Endodermal cell (in vitro differentiated cells): ENCODE measurements around the gene TCF7L2. TPM values are rescaled to one million over a fixed set of nuclear protein-coding genes. Genes with fewer than 3 reads are reported as not detected.

Experiments used
- DNase-seq: peaks from one replicate; pipeline ENCODE4 v3.0.0-alpha.2; 2017
- H3K27ac ChIP-seq: 2 replicates; pipeline ENCODE4 v1.5.1; 2013; ENCODE audit warnings: mild to moderate bottlenecking, low read depth, low read length, moderate library complexity
- H3K27me3 ChIP-seq: 2 replicates; pipeline ENCODE4 v1.6.1; 2013; ENCODE audit warnings: mild to moderate bottlenecking, low read length, moderate library complexity; ENCODE audit not compliant: insufficient read depth, control insufficient read depth, poor library complexity, severe bottlenecking
- H3K36me3 ChIP-seq: 2 replicates; pipeline ENCODE4 v1.7.0; 2013; ENCODE audit warnings: mild to moderate bottlenecking, low read length, moderate library complexity; ENCODE audit not compliant: control insufficient read depth, insufficient read depth
- H3K4me1 ChIP-seq: one replicate; pipeline ENCODE4 v1.7.0; 2013; ENCODE audit warnings: low read length; ENCODE audit not compliant: control insufficient read depth, insufficient read depth
- H3K4me3 ChIP-seq: 2 replicates; pipeline ENCODE4 v1.5.1; 2013; ENCODE audit warnings: mild to moderate bottlenecking, low read length, moderate library complexity
- H3K9ac ChIP-seq: 2 replicates; pipeline ENCODE4 v1.6.1; 2013; ENCODE audit warnings: mild to moderate bottlenecking, low read length, moderate library complexity; ENCODE audit not compliant: poor library complexity, severe bottlenecking; ENCODE audit errors: extremely low read depth
- H3K9me3 ChIP-seq: 2 replicates; pipeline ENCODE4 v1.6.1; 2013; ENCODE audit warnings: mild to moderate bottlenecking, low read length, moderate library complexity; ENCODE audit not compliant: control insufficient read depth
- H3K27ac Mint-ChIP-seq: 2 replicates; pipeline ENCODE4 v1.8.0; 2020; ENCODE audit warnings: mixed read lengths
- H3K27me3 Mint-ChIP-seq: 2 replicates; pipeline ENCODE4 v1.8.0; 2021; ENCODE audit warnings: mild to moderate bottlenecking, mixed read lengths; ENCODE audit not compliant: insufficient read depth
- H3K36me3 Mint-ChIP-seq: 2 replicates; pipeline ENCODE4 v1.8.0; 2020; ENCODE audit warnings: low read depth, mixed read lengths
- H3K4me1 Mint-ChIP-seq: 2 replicates; pipeline ENCODE4 v1.8.0; 2020; ENCODE audit warnings: mixed read lengths
- H3K4me3 Mint-ChIP-seq: 2 replicates; pipeline ENCODE4 v1.8.0; 2020; ENCODE audit warnings: mild to moderate bottlenecking, moderate library complexity, mixed read lengths
- H3K9me3 Mint-ChIP-seq: 2 replicates; pipeline ENCODE4 v1.8.0; 2020; ENCODE audit warnings: mild to moderate bottlenecking, mixed read lengths
- WGBS, 2 experiments: methylation state at CpG; one replicate each; pipeline versions ENCODE4 v1.1.5 to v1.1.7; 2013; ENCODE audit warnings: missing lambda C conversion rate in 2 of 2, mixed read lengths in 1 of 2; ENCODE audit not compliant: insufficient coverage in 1 of 2, insufficient read length in 1 of 2; 5-methylcytosine and 5-hydroxymethylcytosine counted together
- total RNA-seq, 2 donors: library from RNA; stranded (reverse); fragmentation: NEBNext Ultra II Directional in 1 of 2; extraction: Animal tissue kit (Norgen Biotek cat#: 25700) in 1 of 2; gene quantifications; 2 replicates in 1 of 2; 3 replicates in 1 of 2; pipeline ENCODE4 v1.2.1, GENCODE V29; 2021
- TF ChIP-seq, protein P1 (sequence below): fragments of 200-600 bp; sonication (generic); conservative IDR thresholded peaks from 2 replicates; pipeline ENCODE4 v1.5.0; 2021; ENCODE audit warnings: antibody characterized with exemption, mild to moderate bottlenecking

Gene TCF7L2
- total RNA-seq, 2 donors from 2014 or later = 73.2 to 105 TPM

- H3K9me3 Mint-ChIP-seq = no peaks in the 10 kb centered on the region
- no peak overlapping the region for H3K4me3 Mint-ChIP-seq
- H3K27ac ChIP-seq = no peak overlapping the region
- H3K4me1 ChIP-seq = peaks cover 8% of the 10 kb centered on the region
- TF ChIP-seq, protein P1, sequence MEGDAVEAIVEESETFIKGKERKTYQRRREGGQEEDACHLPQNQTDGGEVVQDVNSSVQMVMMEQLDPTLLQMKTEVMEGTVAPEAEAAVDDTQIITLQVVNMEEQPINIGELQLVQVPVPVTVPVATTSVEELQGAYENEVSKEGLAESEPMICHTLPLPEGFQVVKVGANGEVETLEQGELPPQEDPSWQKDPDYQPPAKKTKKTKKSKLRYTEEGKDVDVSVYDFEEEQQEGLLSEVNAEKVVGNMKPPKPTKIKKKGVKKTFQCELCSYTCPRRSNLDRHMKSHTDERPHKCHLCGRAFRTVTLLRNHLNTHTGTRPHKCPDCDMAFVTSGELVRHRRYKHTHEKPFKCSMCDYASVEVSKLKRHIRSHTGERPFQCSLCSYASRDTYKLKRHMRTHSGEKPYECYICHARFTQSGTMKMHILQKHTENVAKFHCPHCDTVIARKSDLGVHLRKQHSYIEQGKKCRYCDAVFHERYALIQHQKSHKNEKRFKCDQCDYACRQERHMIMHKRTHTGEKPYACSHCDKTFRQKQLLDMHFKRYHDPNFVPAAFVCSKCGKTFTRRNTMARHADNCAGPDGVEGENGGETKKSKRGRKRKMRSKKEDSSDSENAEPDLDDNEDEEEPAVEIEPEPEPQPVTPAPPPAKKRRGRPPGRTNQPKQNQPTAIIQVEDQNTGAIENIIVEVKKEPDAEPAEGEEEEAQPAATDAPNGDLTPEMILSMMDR = peak; percentile 66
- peaks cover 37% of the 10 kb centered on the region for H3K36me3 Mint-ChIP-seq
- peaks cover 43% of the 10 kb centered on the region for H3K36me3 ChIP-seq
- H3K27ac Mint-ChIP-seq = peak overlapping the region; percentile 68
- H3K9me3 ChIP-seq = no peaks in the 10 kb centered on the region
- DNase-seq = no peak
- H3K4me3 ChIP-seq = no peak overlapping the region
- no peaks in the 10 kb centered on the region for H3K27me3 Mint-ChIP-seq
- peaks cover 48% of the 10 kb centered on the region for H3K4me1 Mint-ChIP-seq
- H3K9ac ChIP-seq = no peak overlapping the region
- 69 to 79% methylated on average over 2 of the region's 2 CpGs for whole genome bisulfite sequencing, 2 experiments
- H3K27me3 ChIP-seq = no peaks in the 10 kb centered on the region
Observed at GRCh38 chr10:113080925-113081229, 130.8 kb downstream of the TCF7L2 start.

GRCh38 chr10:113084031-113084430 is 134.0 kb downstream of the TCF7L2 start:
- TF ChIP-seq, protein P1 = no peak
- no peak overlapping the region for H3K27ac ChIP-seq
- Mint-ChIP-seq H3K27me3 (no peaks in the 10 kb centered on the region), H3K36me3 (peaks cover 53% of the 10 kb centered on the region), H3K9me3 (no peaks in the 10 kb centered on the region), H3K27ac (no peak overlapping the region), H3K4me3 (no peak overlapping the region), H3K4me1 (peaks cover 45% of the 10 kb centered on the region)
- no peaks in the 10 kb centered on the region for H3K27me3 ChIP-seq
- no peaks in the 10 kb centered on the region for H3K9me3 ChIP-seq
- DNase-seq = no peak
- no peak overlapping the region for H3K4me3 ChIP-seq
- H3K36me3 ChIP-seq = peaks cover 59% of the 10 kb centered on the region
- 89 to 95% methylated on average over 4 of the region's 4 CpGs for WGBS, 2 experiments
- H3K4me1 ChIP-seq = peaks cover 9% of the 10 kb centered on the region
- no peak overlapping the region for H3K9ac ChIP-seq

DNA sequence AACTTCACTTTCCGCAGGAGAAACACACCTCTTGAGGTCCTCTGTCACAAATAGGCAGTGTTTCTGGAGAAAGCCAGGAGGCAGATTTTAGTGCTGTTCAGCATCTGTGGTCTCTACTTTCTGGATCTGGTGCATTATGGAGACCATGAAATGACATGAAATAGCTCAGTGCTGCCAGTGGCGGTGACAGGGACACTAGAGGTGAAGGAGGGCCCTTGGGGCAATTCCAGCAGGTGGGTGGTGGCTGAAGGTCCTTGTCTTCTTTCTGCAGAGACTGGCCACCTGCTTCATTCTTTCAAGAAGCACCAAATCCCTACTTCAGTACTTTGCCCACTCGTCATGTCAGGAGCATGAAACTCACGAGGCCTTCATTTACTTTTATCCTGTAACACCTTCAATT is 135.7 kb downstream of the TCF7L2 start:
- Mint-ChIP-seq H3K9me3 (no peaks in the 10 kb centered on the region), H3K36me3 (peaks cover 65% of the 10 kb centered on the region), H3K27ac (peak overlapping the region; percentile 79), H3K27me3 (no peaks in the 10 kb centered on the region), H3K4me3 (no peak overlapping the region), H3K4me1 (peaks cover 30% of the 10 kb centered on the region)
- DNase-seq = peak; percentile 43
- H3K4me1 ChIP-seq = peaks cover 3% of the 10 kb centered on the region
- no peak overlapping the region for H3K4me3 ChIP-seq
- no peak overlapping the region for H3K9ac ChIP-seq
- TF ChIP-seq, protein P1 = peak; percentile 31
- no peaks in the 10 kb centered on the region for H3K9me3 ChIP-seq
- H3K27me3 ChIP-seq = no peaks in the 10 kb centered on the region
- WGBS, 2 experiments = 88 to 100% methylated on average over 2 to 4 of the region's 4 CpGs
- H3K27ac ChIP-seq = no peak overlapping the region
- H3K36me3 ChIP-seq = peaks cover 57% of the 10 kb centered on the region
